Neuronal stem cell (in vitro differentiated cells): ENCODE results near the gene MEIKIN.

Experiments
- DNase-seq: peaks from one replicate; pipeline ENCODE4 v3.0.0-alpha.2; 2013; ENCODE audit warnings: low spot score
- H2AFZ ChIP-seq: one replicate; pipeline ENCODE4 v1.6.1; 2013; ENCODE audit warnings: mild to moderate bottlenecking, low read length, inconsistent platforms
- H2AK5ac ChIP-seq: 2 replicates; pipeline ENCODE4 v1.6.1; 2013; ENCODE audit warnings: low read depth, mild to moderate bottlenecking, inconsistent platforms, low read length, moderate library complexity, mixed read lengths
- H2BK120ac ChIP-seq: 2 replicates; pipeline ENCODE4 v1.6.1; 2013; ENCODE audit warnings: low read depth, mild to moderate bottlenecking, inconsistent platforms, low read length, moderate library complexity, mixed read lengths
- H2BK12ac ChIP-seq: one replicate; pipeline ENCODE4 v1.6.1; 2013; ENCODE audit warnings: low read length, inconsistent platforms
- H2BK15ac ChIP-seq: 2 replicates; pipeline ENCODE4 v1.6.1; 2013; ENCODE audit warnings: mild to moderate bottlenecking, low read length, inconsistent platforms, mixed read lengths
- H2BK5ac ChIP-seq: one replicate; pipeline ENCODE4 v1.6.1; 2013; ENCODE audit warnings: inconsistent platforms, mild to moderate bottlenecking, low read length, moderate library complexity
- H3K14ac ChIP-seq: one replicate; pipeline ENCODE4 v1.6.1; 2013; ENCODE audit warnings: low read length, inconsistent platforms
- H3K18ac ChIP-seq: 2 replicates; pipeline ENCODE4 v1.6.1; 2013; ENCODE audit warnings: low read length, inconsistent platforms
- H3K23ac ChIP-seq: 2 replicates; pipeline ENCODE4 v1.6.1; 2013; ENCODE audit warnings: low read depth, mild to moderate bottlenecking, mixed read lengths, low read length, inconsistent platforms; ENCODE audit not compliant: poor library complexity
- H3K27ac ChIP-seq: replicated peaks from 3 replicates; pipeline ENCODE4 v1.5.1; 2013; ENCODE audit warnings: low read length, inconsistent platforms
- H3K27me3 ChIP-seq, 3 experiments: 2 replicates each; pipeline ENCODE4 v1.6.1; 2013; ENCODE audit warnings: low read length in 3 of 3, mild to moderate bottlenecking in 2 of 3, inconsistent platforms in 1 of 3, low read depth in 1 of 3, mixed read lengths in 1 of 3, moderate library complexity in 1 of 3; ENCODE audit not compliant: control insufficient read depth in 3 of 3, insufficient read depth in 3 of 3
- H3K36me3 ChIP-seq, 2 donors: replicated peaks in 1 of 2; 2 replicates each; pipeline ENCODE4 v1.6.1; 2013; ENCODE audit warnings: low read length in 2 of 2; ENCODE audit not compliant: control insufficient read depth in 2 of 2, insufficient read depth in 2 of 2
- H3K4ac ChIP-seq: 2 replicates; pipeline ENCODE4 v1.6.1; 2013; ENCODE audit warnings: inconsistent platforms, mild to moderate bottlenecking, low read length, moderate library complexity
- H3K4me1 ChIP-seq, 2 donors: 1 replicate in 1 of 2; 2 replicates in 1 of 2; pipeline ENCODE4 v1.6.1; 2013; ENCODE audit warnings: low read length in 2 of 2, low read depth in 1 of 2; ENCODE audit not compliant: control insufficient read depth in 2 of 2, insufficient read depth in 1 of 2
- H3K4me2 ChIP-seq: one replicate; pipeline ENCODE4 v1.6.1; 2013; ENCODE audit warnings: mild to moderate bottlenecking, low read length, inconsistent platforms; ENCODE audit not compliant: insufficient read depth, poor library complexity, severe bottlenecking
- H3K4me3 ChIP-seq, 2 donors: 2 replicates each; pipeline ENCODE4 v1.5.1; 2013; ENCODE audit warnings: low read length in 2 of 2, mild to moderate bottlenecking in 2 of 2, inconsistent platforms in 1 of 2, moderate library complexity in 1 of 2
- H3K79me1 ChIP-seq: one replicate; pipeline ENCODE4 v1.6.1; 2013; ENCODE audit warnings: low read depth, mild to moderate bottlenecking, inconsistent platforms, low read length, moderate library complexity
- H3K9ac ChIP-seq: one replicate; pipeline ENCODE4 v1.6.1; 2013; ENCODE audit warnings: mild to moderate bottlenecking, low read depth, low read length, inconsistent platforms; ENCODE audit not compliant: poor library complexity
- H3K9me3 ChIP-seq, 2 donors: replicated peaks in 1 of 2; 2 replicates each; pipeline versions ENCODE3 to v1.6.1; 2013; ENCODE audit warnings: low read length in 2 of 2, mild to moderate bottlenecking in 2 of 2, inconsistent platforms in 1 of 2, low read depth in 1 of 2, mixed read lengths in 1 of 2, moderate library complexity in 1 of 2; ENCODE audit not compliant: control insufficient read depth in 2 of 2, insufficient read depth in 1 of 2
- H4K8ac ChIP-seq: one replicate; pipeline ENCODE4 v1.6.1; 2013; ENCODE audit warnings: low read depth, mild to moderate bottlenecking, inconsistent platforms, low read length, moderate library complexity
- H4K91ac ChIP-seq: one replicate; pipeline ENCODE4 v1.6.1; 2013; ENCODE audit warnings: low read length, low read depth, mild to moderate bottlenecking, inconsistent platforms; ENCODE audit not compliant: poor library complexity
- WGBS, 2 donors: extraction: QIAGEN DNeasy Blood & Tissue Kit; methylation state at CpG; one replicate each; pipeline ENCODE4 v1.1.7; 2013; ENCODE audit warnings: missing lambda C conversion rate in 2 of 2, mixed read lengths in 1 of 2; ENCODE audit not compliant: insufficient read length in 2 of 2, insufficient replicate concordance in 1 of 2; ENCODE audit errors: extremely low coverage in 2 of 2; 5-methylcytosine and 5-hydroxymethylcytosine counted together

The MEIKIN gene

GRCh38 chr5:131790550-131790949, 154.9 kb downstream of the MEIKIN start:
- Histone ChIP-seq H2AK5ac (no peak overlapping the region), H3K9ac (no peak overlapping the region), H2BK15ac (no peak overlapping the region), H4K91ac (no peak overlapping the region), H3K4me3 (no peak overlapping the region), H3K18ac (no peak overlapping the region), H2BK12ac (no peak overlapping the region), H3K4ac (no peak overlapping the region), H3K27me3 (no peaks in the 10 kb centered on the region), H3K36me3 (no peaks in the 10 kb centered on the region), H2BK120ac (no peak overlapping the region), H3K14ac (no peak overlapping the region), H2AFZ (no peak overlapping the region), H4K8ac (no peak overlapping the region), H3K4me2 (no peak overlapping the region), H3K9me3 (no peaks in the 10 kb centered on the region), H3K4me1 (no peaks in the 10 kb centered on the region), H3K23ac (no peak overlapping the region), H2BK5ac (no peak overlapping the region), H3K79me1 (peaks cover 2% of the 10 kb centered on the region), H3K27ac (no peak overlapping the region)
- no CpG with 5 or more reads among the region's 2 CpGs for WGBS, 2 donors
- DNase-seq = no peak

- no peak overlapping the region for H2BK5ac ChIP-seq
- no peak overlapping the region for H4K8ac ChIP-seq
- H2BK12ac ChIP-seq = no peak overlapping the region
- H3K27ac ChIP-seq = no peak overlapping the region
- no peak overlapping the region for H2BK15ac ChIP-seq
- H3K23ac ChIP-seq = no peak overlapping the region
- no peak overlapping the region for H3K18ac ChIP-seq
- H2AK5ac ChIP-seq = no peak overlapping the region
- DNase-seq = no peak
- no peak overlapping the region for H4K91ac ChIP-seq
- H3K4me1 ChIP-seq = no peaks in the 10 kb centered on the region
- no peak overlapping the region for H3K4ac ChIP-seq
- H3K14ac ChIP-seq = no peak overlapping the region
- peaks cover 2% of the 10 kb centered on the region for H3K79me1 ChIP-seq
- no peak overlapping the region for H3K4me2 ChIP-seq
- H3K27me3 ChIP-seq = no peaks in the 10 kb centered on the region
- no peak overlapping the region for H2AFZ ChIP-seq
- no peak overlapping the region for H3K9ac ChIP-seq
- no peaks in the 10 kb centered on the region for H3K36me3 ChIP-seq
- H2BK120ac ChIP-seq = no peak overlapping the region
- H3K9me3 ChIP-seq = no peaks in the 10 kb centered on the region
- WGBS, 2 donors = no CpG with 5 or more reads among the region's 3 CpGs
- no peak overlapping the region for H3K4me3 ChIP-seq
Measured at GRCh38 chr5:131789765-131790164, 155.7 kb downstream of the MEIKIN start.

- H3K79me1 ChIP-seq = peaks cover 2% of the 10 kb centered on the region
- H2AFZ ChIP-seq = no peak overlapping the region
- no peak for DNase-seq
- no peak overlapping the region for H2BK12ac ChIP-seq
- H3K9ac ChIP-seq = no peak overlapping the region
- no peak overlapping the region for H3K4ac ChIP-seq
- peaks cover 0 to 4% of the 10 kb centered on the region in 2 donors for H3K9me3 ChIP-seq
- H2BK120ac ChIP-seq = no peak overlapping the region
- no peak overlapping the region for H3K18ac ChIP-seq
- H3K36me3 ChIP-seq = peaks cover 0 to under 1% of the 10 kb centered on the region in 2 donors
- no peaks in the 10 kb centered on the region for H3K27me3 ChIP-seq
- no peak overlapping the region for H4K91ac ChIP-seq
- H4K8ac ChIP-seq = no peak overlapping the region
- no peak overlapping the region for H2AK5ac ChIP-seq
- no CpG with 5 or more reads among the region's 4 CpGs for WGBS, 2 donors
- no peak overlapping the region for H3K14ac ChIP-seq
- no peak overlapping the region for H3K4me2 ChIP-seq
- no peak overlapping the region for H3K23ac ChIP-seq
- H3K27ac ChIP-seq = no peak overlapping the region
- H3K4me3 ChIP-seq = peak overlapping the region in 1 of 2 donors; percentile 58
- H2BK15ac ChIP-seq = no peak overlapping the region
- H3K4me1 ChIP-seq = peaks cover 0 to 2% of the 10 kb centered on the region in 2 donors
- no peak overlapping the region for H2BK5ac ChIP-seq
Measured at GRCh38 chr5:131787736-131788135, 157.7 kb downstream of the MEIKIN start.

GRCh38 chr5:131786900-131787692, 158.4 kb downstream of the MEIKIN start:
- peaks cover 4% of the 10 kb centered on the region for H3K79me1 ChIP-seq
- no peak overlapping the region for H3K9ac ChIP-seq
- H3K14ac ChIP-seq = no peak overlapping the region
- no peaks in the 10 kb centered on the region for H3K27me3 ChIP-seq
- peaks cover 0 to 4% of the 10 kb centered on the region in 2 donors for H3K9me3 ChIP-seq
- peaks cover 0 to 2% of the 10 kb centered on the region in 2 donors for H3K4me1 ChIP-seq
- H3K27ac ChIP-seq = no peak overlapping the region
- no peak overlapping the region for H4K8ac ChIP-seq
- H3K4ac ChIP-seq = no peak overlapping the region
- H3K4me3 ChIP-seq = no peak overlapping the region
- DNase-seq = no peak
- H2AFZ ChIP-seq = no peak overlapping the region
- no peak overlapping the region for H2BK120ac ChIP-seq
- no peak overlapping the region for H2BK5ac ChIP-seq
- no CpG with 5 or more reads among the region's 4 CpGs for WGBS, 2 donors
- H2BK12ac ChIP-seq = no peak overlapping the region
- no peak overlapping the region for H4K91ac ChIP-seq
- H2AK5ac ChIP-seq = no peak overlapping the region
- H3K18ac ChIP-seq = no peak overlapping the region
- H3K23ac ChIP-seq = no peak overlapping the region
- H3K36me3 ChIP-seq = peaks cover 0 to 3% of the 10 kb centered on the region in 2 donors
- no peak overlapping the region for H3K4me2 ChIP-seq
- H2BK15ac ChIP-seq = no peak overlapping the region
